ENCODE results near the gene PRSS33. TPM values are rescaled to one million over a fixed set of nuclear protein-coding genes. Genes with fewer than 3 reads are reported as not detected.
A peak's percentile ranks its signal among the peaks of the same experiment; 100 is the strongest.

The PRSS33 gene
- total and polyA plus RNA-seq, 9 of the 15 experiments (the other 6 are each of a cell fraction or from before 2014, with no cell fraction given), result not detected

DNA sequence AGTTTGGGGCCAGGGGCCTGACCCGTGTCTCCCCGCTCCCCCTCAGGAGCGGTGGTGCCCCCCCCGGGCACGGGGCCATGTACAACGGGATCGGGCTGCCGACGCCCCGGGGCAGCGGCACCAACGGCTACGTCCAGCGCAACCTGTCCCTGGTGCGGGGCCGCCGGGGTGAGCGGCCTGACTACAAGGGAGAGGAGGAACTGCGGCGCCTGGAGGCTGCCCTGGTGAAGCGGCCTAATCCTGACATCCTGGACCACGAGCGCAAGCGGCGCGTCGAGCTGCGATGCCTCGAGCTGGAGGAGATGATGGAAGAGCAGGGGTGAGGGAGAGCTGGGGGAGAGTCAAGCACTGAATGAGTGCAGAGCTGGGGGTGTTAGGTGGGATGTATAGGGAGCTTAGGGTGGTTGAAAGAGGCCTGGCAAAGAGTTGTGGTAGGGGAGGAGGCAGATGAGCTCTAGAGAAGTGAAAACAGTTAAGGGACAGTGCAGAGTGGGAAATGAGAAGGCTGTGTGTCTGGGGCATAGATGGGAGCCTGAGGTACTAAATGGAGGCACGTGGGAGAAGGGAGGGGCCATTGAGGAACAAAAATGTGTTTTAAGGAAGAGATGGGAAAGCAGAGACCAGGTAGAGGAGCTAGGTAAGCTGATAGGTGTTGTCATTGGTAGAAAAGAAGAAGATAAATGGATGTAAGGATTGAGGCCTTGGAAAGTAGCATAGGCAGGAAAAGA, 30.9 kb downstream of the PRSS33 start (continued):
- no peak for TF ChIP-seq ZBTB5 (IDR thresholded peaks at IDR 0.05)

DNA sequence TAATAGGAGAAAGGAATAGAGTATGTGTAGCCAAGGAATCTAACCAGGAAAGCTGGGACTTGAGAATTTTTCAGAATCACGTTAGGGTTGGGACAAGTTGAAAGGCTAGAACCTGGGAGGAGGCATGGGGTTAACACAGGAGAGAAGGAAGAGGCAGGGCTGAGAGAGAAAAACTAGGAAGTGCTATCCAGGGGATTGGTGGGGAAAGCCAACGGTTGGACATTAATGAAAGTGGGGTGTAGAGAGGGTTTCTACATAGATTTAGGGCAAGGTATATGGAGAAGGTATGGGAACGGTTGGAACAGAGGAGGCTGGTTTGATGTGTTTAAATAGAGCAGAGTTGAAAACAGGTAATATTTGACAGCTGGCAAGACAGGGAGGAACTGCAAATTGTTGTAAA, 32.2 kb downstream of the PRSS33 start:
- no peak for ATAC-seq
- Histone ChIP-seq H3K9me1 (ENCODE audit: control insufficient read depth, insufficient read depth, low read length) (no peaks in the 10 kb centered on the region), H3K27ac (ENCODE audit: extremely low read depth, low read depth, low read length) (no peak overlapping the region), H3K9me3 (replicated peaks; ENCODE audit: control insufficient read depth, insufficient read depth, low read depth, low read length) (peaks cover 3% of the 10 kb centered on the region), H2AFZ (ENCODE audit: low read depth, low read length) (no peak overlapping the region), H3K36me3 (ENCODE audit: control insufficient read depth, insufficient read depth, low read length) (peaks cover 69% of the 10 kb centered on the region), H3K79me2 (ENCODE audit: control insufficient read depth, insufficient read depth, low read length) (peaks cover 88% of the 10 kb centered on the region), H3K4me3 (peak overlapping the region; percentile 79; the same call in 1 of the 2 replicates), H4K20me1 (replicated peaks; ENCODE audit: control insufficient read depth, insufficient read depth, low read length) (peaks cover 30% of the 10 kb centered on the region; the same call in 1 of the 2 replicates), H3K4me2 (ENCODE audit: insufficient read depth, low read length) (0 out of 2 replicates have a peak overlapping the region, but pooled peaks have one; percentile 4), H3K9ac (ENCODE audit: insufficient read depth in 1 of 2, low read depth in 2 of 2, low read length in 2 of 2) (peak overlapping the region; percentile 4 to 27; a peak in 2 of 4 replicates), H3K4me1 (replicated peaks in 1 of 2; ENCODE audit: control insufficient read depth in 2 of 2, insufficient read depth in 2 of 2, low read length in 2 of 2) (peaks cover 21 to 25% of the 10 kb centered on the region in 2 experiments), H3K27me3 (ENCODE audit: control insufficient read depth in 2 of 2, insufficient read depth in 2 of 2, low read length in 2 of 2) (no peaks in the 10 kb centered on the region)
- TF ChIP-seq SP1 (CRISPR knock-in tag; IDR thresholded peaks at IDR 0.05), result peak; percentile 53; the same call in 1 of the 2 replicates
- TF ChIP-seq MBD2 (IDR thresholded peaks at IDR 0.05; ENCODE audit: borderline replicate concordance, low read depth), result no peak
- TF ChIP-seq BDP1 (IDR thresholded peaks at IDR 0.05; ENCODE audit: insufficient read depth, insufficient read length), result no peak
- 0 out of 2 replicates have a peak, but pooled peaks have one; percentile 3 for TF ChIP-seq SNIP1 (IDR thresholded peaks at IDR 0.05; ENCODE audit: low read depth)
- TF ChIP-seq HBP1 (CRISPR knock-in tag; IDR thresholded peaks at IDR 0.05), result 0 out of 2 replicates have a peak, but pooled peaks have one; percentile 14
- no peak for TF ChIP-seq ZNF277 (CRISPR knock-in tag; IDR thresholded peaks at IDR 0.05; ENCODE audit: borderline replicate concordance)
- peak; percentile 31; the same call in 1 of the 2 replicates for TF ChIP-seq SPI1 (IDR thresholded peaks at IDR 0.05; ENCODE audit: borderline replicate concordance, low read depth, low read length)
- TF ChIP-seq TCFL5 (CRISPR knock-in tag; conservative IDR thresholded peaks at IDR 0.05), result no peak
- no peak for TF ChIP-seq PURB (CRISPR knock-in tag; IDR thresholded peaks at IDR 0.05; ENCODE audit: low read depth)
- TF ChIP-seq, protein P1, sequence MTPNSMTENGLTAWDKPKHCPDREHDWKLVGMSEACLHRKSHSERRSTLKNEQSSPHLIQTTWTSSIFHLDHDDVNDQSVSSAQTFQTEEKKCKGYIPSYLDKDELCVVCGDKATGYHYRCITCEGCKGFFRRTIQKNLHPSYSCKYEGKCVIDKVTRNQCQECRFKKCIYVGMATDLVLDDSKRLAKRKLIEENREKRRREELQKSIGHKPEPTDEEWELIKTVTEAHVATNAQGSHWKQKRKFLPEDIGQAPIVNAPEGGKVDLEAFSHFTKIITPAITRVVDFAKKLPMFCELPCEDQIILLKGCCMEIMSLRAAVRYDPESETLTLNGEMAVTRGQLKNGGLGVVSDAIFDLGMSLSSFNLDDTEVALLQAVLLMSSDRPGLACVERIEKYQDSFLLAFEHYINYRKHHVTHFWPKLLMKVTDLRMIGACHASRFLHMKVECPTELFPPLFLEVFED (CRISPR knock-in tag; conservative IDR thresholded peaks at IDR 0.05), result 0 out of 2 replicates have a peak, but pooled peaks have one; percentile 31
- peak; percentile 23 for FAIRE-seq
- DNase-seq (ENCODE audit: extremely low read depth in 1 of 4, low spot score in 3 of 4), result no peak
- 27% methylated on average over 3 of the region's 3 CpGs for WGBS (ENCODE audit: insufficient coverage, low coverage, missing lambda C conversion rate)
- BruUV-seq (replicated peaks), result no TSS peak
- in situ Hi-C loops (cut with MboI) (no loop called here), intact Hi-C loops (cut with micrococcal nuclease) (no loop called here)
- ChIA-PET POLR2A (interaction anchor here (0.6 to 5.5 kb wide), 3 partner anchors 11 to 22 kb away, joined by 3 to 96 read pairs (median 5); no protein-coding TSS in a partner anchor), CTCF (ENCODE audit: low intra/inter-chr PET ratio) (no interaction called here)

Data from K562 (cell line).